ENCODE measurements around the gene IGFL1. TPM values are rescaled to one million over a fixed set of nuclear protein-coding genes. Genes with fewer than 3 reads are reported as not detected.
"Not testable (repeated sequence)": the region's sequence is repeated elsewhere in the genome, so short reads cannot be mapped to it uniquely, and the experiment has no call there.

Gene IGFL1
- total and polyA plus RNA-seq, 2 of the 8 experiments (the other 6 are each of a cell fraction or from before 2014, with no cell fraction given) = not detected

GRCh38 chr19:46182476-46182875 lies 47.1 kb upstream of the IGFL1 start (continued):
- TF ChIP-seq SRF (IDR thresholded peaks at IDR 0.05; ENCODE audit: low read depth, low read length) = no peak
- TF ChIP-seq, protein P1, sequence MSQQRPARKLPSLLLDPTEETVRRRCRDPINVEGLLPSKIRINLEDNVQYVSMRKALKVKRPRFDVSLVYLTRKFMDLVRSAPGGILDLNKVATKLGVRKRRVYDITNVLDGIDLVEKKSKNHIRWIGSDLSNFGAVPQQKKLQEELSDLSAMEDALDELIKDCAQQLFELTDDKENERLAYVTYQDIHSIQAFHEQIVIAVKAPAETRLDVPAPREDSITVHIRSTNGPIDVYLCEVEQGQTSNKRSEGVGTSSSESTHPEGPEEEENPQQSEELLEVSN (IDR thresholded peaks at IDR 0.05) = no peak
- no peak for TF ChIP-seq PHF8 (conservative IDR thresholded peaks at IDR 0.05; ENCODE audit: low read depth, low read length)
- TF ChIP-seq JUN (IDR thresholded peaks at IDR 0.05; ENCODE audit: low read depth, low read length) = no peak
- TF ChIP-seq TEAD4 (IDR thresholded peaks at IDR 0.05; ENCODE audit: low read depth, low read length) = no peak
- TF ChIP-seq KDM1A (IDR thresholded peaks at IDR 0.05; ENCODE audit: borderline replicate concordance, low read length) = no peak

GRCh38 chr19:46184775-46185710 lies 44.5 kb upstream of the IGFL1 start:
- H3K56ac ChIP-seq (replicated peaks; ENCODE audit: insufficient read length, low read depth, low read length); H3K4me3 ChIP-seq (ENCODE audit: extremely low read depth in 1 of 4, insufficient read depth in 2 of 4, low read depth in 3 of 4, low read length in 4 of 4); H3K23me2 ChIP-seq (ENCODE audit: low read depth, low read length); H3K14ac ChIP-seq (ENCODE audit: insufficient read length); H2BK12ac ChIP-seq (ENCODE audit: low read depth, low read length); H3K27me3 ChIP-seq (replicated peaks in 1 of 4; ENCODE audit: control insufficient read depth in 3 of 4, extremely low read depth in 1 of 4, insufficient read depth in 3 of 4, low read length in 3 of 4); H3K79me1 ChIP-seq (ENCODE audit: low read depth, low read length); H3K27ac ChIP-seq (ENCODE audit: low read depth, low read length); H4K20me1 ChIP-seq (replicated peaks in 1 of 2; ENCODE audit: control insufficient read depth in 1 of 2, insufficient read depth in 2 of 2, low read length in 2 of 2); H2BK5ac ChIP-seq (ENCODE audit: low read depth, low read length); H2BK15ac ChIP-seq (ENCODE audit: low read length); H2AFZ ChIP-seq (ENCODE audit: low read length); H3K36me3 ChIP-seq (ENCODE audit: control insufficient read depth in 2 of 4, insufficient read depth in 4 of 4, low read length in 3 of 4); H2AK5ac ChIP-seq (ENCODE audit: low read depth, low read length); H4K8ac ChIP-seq (ENCODE audit: extremely low read depth, insufficient read depth, low read length); H4K5ac ChIP-seq (ENCODE audit: insufficient read length, low read depth, low read length); H3K18ac ChIP-seq (ENCODE audit: extremely low read depth, low read length); H3K4me1 ChIP-seq (replicated peaks in 1 of 4; ENCODE audit: control insufficient read depth in 3 of 4, insufficient read depth in 4 of 4, low read length in 3 of 4); H3K23ac ChIP-seq (ENCODE audit: insufficient read length); H3K4ac ChIP-seq (replicated peaks; ENCODE audit: insufficient read length, low read depth, low read length); DNase-seq (ENCODE audit: low read depth in 1 of 2, low spot score in 2 of 2); H3K9me3 ChIP-seq (ENCODE audit: insufficient read depth in 2 of 2, low read depth in 1 of 2, low read length in 1 of 2); H3K9ac ChIP-seq (replicated peaks in 1 of 4; ENCODE audit: extremely low read depth in 1 of 4, low read depth in 3 of 4, low read length in 3 of 4); H4K91ac ChIP-seq (replicated peaks; ENCODE audit: insufficient read length, low read length); FAIRE-seq; H3K4me2 ChIP-seq (ENCODE audit: insufficient read depth in 1 of 2, low read depth in 2 of 2, low read length in 2 of 2); H2BK20ac ChIP-seq (ENCODE audit: low read length); H2BK120ac ChIP-seq (replicated peaks; ENCODE audit: low read depth, low read length); H3K79me2 ChIP-seq (ENCODE audit: control insufficient read depth in 1 of 2, insufficient read depth in 2 of 2, low read length in 2 of 2): not testable (repeated sequence)
- POLR2A ChIA-PET (ENCODE audit: partially characterized antibody) = interaction anchor here (0.6 to 1.1 kb wide), 2 partner anchors 51 to 395 kb away, joined by 3 to 5 read pairs; no protein-coding TSS in a partner anchor
- CTCF ChIA-PET (ENCODE audit: partially characterized antibody) = interaction anchor here (0.5 to 4.3 kb wide), 7 partner anchors 9 to 1268 kb away, joined by 3 to 23 read pairs (median 3); no protein-coding TSS in a partner anchor
- WGBS, 2 experiments (ENCODE audit: extremely low coverage in 1 of 2, insufficient coverage in 1 of 2, insufficient read length in 1 of 2, insufficient replicate concordance in 2 of 2, low coverage in 1 of 2, low lambda C conversion rate in 2 of 2, missing lambda C conversion rate in 1 of 2) = 98% methylated on average over 6 of the region's 6 CpGs; no CpG with 5 or more reads in 1 of the 2 experiments

All from H1 (cell line).